Measurements from ENCODE around the gene L1CAM.

Gene L1CAM

DNA sequence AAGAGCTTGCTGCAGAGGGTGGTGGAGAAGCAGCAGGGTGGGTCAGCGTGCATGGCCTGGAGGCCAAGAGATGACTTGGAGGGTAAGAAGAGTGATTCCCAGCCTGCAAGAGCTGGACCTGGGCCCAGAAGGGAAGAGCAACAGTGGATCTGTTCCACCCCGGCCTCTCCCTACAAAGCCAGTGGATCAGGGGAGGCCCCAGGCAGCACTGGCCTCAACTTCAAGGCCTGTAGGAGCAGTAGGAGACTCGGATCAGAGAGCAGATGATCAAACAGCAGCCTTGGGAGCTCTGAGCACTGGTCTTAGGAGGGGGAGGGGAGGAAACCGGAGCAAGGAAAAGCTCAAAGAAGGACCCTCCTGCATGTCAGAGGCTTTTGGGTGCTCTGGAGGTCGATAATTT, 7.6 kb downstream of the L1CAM start:
- no peak for DNase-seq (ENCODE audit: low read depth)

DNA sequence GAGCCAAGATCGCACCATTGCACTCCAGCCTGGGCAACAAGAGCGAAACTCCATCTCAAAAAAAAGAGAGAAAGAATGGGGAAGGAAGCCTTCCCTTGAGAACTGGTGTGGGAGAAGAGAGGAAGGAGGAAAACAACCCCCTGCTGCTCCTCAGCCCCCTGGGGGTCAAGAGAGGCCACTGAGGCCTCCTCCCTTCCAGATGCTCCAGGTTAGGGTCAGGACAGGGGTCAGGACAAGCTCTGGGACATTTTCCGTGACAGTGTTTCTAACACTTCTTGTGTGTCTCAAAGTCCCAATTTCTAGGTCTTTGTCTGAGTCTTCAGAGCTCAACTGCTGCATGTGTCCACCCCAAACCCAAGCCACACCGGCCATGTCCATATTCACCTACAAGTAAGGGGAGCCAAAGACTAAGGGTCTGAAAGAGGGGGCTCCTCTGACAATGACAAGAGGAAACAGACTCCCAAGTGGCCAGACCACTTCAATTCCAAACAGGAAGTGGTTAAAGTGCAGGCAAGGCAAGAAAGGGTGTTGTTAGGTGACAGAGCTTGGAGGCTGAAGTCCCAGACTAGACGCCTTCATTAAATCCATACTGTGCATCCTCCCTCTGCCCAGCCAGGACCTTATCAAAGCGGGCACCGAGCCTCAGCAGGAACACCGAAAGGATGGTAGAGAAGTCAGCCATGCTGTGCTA, 8.3 kb downstream of the L1CAM start:
- no peak for DNase-seq (ENCODE audit: low read depth)

DNA sequence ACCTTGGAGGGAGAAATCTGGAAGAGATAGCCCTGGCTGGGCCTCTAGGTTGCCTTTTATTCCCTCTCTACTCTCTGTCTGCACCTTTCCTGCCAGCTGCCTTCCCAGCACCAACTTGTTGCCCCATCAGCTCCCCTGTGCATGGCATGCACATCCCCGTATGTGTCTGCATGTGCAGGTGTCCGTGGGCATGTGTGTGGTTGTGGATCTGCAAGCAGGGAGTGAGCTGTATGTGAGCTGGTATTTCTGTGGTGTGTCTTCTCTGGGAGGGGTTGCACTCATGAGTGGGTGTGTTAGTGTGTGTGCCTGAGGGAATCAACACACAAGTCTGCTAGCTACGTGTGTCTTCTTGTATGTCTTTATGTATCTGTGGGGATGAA, 9.9 kb downstream of the L1CAM start:
- no peak for DNase-seq (ENCODE audit: low read depth)

DNA sequence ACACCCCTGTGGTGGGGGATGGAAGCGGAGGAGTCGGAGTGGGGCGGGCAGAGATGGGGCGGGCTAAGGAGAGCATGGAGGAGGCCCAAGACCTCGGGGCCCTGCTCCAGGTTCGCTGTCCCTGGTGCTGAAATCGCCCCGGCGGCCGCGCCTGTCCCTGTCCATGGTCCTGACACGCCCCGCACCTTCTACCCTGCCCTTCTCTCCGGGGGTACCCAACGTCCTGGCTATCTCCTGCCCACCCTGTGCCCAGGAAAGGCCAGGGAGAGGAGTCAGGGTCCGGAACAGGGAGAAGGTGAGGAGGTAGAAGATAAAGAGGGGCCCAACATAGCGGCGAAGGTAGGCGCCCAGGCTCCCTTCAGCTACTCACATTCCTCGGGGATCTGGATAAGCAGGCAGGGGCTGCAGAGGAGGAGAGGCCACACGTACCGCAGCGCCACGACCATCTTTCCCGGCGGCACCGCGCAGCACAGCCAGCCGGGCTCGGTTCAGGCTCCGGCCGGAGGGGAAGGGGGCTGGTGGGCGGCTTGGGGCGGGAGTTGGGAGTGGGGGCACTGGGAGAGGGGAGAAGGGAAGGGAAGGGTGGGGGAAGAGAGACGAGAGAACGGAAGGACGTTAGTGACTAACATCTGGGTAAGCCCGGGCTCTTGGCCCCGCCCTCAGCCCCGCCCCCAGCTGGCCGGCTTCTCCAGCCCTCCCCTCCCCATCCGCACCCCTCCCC, 10.4 kb downstream of the L1CAM start:
- no peak for DNase-seq (ENCODE audit: low read depth)

DNA sequence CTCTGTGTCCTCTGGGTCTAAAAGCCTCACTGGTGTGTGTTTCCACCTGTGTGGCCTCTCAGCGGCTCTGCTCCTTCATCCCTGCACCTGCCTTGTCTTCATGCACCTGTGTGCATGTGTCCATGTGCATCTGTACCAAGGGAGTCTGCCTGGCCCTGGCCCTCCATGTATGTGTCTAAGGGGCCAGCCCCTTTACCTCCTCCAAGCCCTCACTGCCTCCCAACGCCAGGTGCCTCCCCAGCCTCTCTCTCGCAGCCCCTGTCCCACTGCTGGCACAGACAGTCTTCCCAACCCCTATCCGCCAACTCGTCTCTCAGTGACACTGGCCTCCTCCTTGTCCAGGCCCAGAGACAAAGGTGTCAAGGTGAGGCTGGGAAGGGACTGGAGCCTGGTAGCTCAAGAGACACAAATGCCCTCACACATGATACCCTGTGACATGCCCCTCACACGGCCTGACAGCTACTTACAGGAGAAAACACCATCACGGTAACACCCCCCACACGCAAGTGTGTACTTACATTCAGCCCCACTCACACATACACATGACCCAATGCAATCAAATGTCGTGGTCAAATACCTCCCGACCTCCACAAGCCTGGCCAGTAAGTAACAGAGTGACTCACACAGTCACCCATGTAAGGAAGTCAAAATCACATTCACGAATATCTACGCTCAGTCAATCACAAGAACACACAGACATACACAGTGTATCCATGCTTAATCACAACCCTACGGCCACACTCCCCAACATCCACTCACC, 11.4 kb downstream of the L1CAM start:
- DNase-seq (ENCODE audit: low read depth): no peak

DNA sequence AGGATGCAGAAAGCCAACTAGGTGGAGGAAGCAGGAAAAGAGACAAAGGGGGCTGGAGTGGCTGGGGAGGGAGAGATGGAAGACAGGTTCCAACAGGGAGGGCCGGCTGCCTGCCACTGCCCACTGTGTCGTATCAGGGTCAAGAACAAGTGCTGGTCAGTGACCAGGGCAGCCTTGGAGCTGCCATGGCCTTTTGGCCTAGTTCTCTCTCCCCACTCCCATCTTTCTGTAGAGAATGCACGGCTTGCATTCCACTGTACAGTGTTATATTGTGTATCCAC, 11.9 kb downstream of the L1CAM start:
- DNase-seq (ENCODE audit: low read depth): no peak

DNA sequence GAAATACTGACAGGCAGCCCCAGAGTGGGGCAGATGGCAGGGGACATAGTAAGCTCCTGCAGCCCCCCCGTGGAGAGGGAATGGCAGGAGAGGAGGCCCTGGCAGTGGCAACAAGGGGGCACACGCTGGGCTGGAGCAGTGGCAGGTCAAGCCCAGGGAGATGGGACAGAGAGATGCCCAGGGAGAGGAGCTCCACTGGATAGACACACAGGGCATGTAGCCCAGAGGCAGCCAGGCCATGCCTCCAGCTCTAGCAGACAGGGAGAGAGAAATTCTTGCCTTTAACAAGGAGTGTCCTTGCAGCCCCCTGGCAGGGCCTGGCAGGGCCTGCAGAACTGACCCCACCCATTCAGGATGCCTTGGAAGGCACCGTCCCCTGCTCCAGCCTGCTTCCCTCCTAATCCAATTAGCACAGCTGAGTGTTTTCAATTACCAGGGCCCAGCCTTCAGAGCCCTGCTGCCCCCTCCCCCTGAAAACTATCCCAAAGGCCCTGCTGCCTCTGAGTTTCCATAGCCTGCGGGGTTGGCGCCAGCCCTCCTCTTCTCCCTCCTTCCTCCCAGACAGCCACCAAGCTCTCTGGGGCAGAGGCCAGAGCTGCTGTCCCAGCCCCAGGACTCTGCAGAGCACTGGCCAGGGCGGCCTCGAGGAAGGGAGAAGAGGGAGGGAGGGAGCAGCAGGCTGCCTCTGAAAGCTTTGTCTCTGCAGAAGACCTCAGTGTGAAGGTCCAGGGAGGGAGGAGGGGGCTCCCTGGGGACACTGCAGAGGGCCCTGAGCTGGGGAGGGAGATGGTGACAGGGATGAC, 12.5 kb downstream of the L1CAM start:
- no peak for DNase-seq (ENCODE audit: low read depth)

DNA sequence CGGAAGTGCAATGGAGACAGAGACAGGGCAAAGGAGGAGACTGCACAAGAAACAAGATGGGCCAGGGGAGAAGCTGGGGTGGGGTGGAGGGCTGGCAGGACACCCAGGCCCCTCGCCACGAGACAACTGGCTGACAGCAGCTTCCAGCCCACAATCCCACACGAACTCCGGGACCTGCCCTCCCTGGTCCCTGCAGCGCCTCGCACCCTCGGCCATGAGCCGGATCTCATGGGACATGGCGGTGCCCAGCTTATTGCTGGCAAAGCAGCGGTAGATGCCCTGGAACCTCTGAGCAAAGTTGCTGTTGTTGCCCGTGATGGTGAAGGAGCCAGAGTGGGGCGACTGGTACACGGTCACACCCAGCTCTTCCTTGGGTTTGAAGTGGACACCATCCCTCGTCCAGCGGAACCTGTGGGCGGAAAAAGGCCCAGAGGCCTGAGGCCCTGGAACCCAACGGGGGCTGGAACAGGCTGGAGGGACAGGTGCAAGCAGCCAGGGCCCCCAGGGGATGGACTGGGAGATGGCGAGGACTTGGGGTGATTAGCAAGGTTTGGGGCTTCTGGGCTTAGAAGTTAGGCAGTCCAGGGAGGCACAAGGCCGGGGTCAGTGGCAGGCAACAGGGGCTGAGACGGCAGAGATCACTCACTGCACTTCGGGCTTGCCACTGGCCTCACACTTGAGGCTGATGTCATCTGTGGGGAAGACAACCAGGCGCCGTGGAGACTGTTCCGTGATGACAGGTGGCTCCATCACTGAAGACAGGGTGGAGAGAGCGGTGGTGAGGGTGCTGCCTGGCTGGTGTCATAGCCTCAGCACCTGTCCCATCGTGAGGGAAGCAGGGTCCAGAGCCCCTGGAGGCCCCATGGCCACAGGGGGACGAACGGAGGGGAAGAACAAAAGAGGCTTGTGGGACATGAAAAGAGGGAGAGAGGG, 13.8 kb downstream of the L1CAM start:
- DNase-seq (ENCODE audit: low read depth): no peak

DNA sequence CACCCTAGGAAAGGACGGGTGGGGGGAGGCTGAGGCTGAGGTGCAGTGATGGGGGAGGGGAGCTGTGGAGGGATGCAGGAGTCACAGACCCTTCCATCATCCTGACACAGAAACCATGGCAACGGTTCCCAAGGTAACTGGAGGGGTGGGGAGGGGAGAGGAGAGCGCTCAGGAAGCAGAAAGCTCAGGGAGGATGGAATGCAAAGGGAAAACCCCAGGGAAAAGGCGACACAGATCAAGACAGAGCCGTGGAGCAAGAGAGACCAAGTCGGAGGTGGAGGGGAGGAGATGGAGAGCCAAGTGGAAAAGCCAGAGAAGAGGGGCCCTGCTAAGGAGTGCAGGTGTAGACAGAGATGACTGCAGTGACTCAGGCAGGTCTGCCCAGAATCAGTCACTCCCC, 14.5 kb downstream of the L1CAM start:
- no peak for DNase-seq (ENCODE audit: low read depth)

DNA sequence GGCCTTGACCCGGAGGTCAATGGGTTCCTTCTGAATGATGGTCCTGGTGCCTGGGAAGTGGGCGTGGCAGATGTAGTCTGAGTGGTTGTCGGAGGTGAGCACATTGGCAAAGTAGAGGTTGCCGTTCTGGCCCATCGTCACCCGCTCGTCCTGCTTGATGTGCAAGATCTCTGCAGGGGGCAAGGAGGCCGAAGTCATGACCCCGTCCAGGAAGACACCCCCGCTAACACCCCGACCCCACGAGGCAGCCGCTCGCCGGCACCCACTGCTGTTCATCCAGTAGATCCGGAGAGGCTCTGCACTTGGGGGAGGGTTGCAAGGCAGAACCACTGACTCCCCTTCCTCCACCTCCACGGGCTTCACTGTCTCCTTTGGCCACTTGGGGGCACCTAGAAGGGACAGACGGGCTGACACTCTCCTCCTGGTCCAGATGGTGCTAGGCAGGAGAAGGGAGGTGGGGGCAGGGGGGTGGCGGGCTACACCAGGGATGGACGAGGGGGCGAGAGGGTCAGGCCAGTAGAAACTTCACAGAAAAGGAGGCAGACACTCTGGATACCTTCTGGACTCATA, 15.1 kb downstream of the L1CAM start:
- DNase-seq (ENCODE audit: low read depth): no peak

DNA sequence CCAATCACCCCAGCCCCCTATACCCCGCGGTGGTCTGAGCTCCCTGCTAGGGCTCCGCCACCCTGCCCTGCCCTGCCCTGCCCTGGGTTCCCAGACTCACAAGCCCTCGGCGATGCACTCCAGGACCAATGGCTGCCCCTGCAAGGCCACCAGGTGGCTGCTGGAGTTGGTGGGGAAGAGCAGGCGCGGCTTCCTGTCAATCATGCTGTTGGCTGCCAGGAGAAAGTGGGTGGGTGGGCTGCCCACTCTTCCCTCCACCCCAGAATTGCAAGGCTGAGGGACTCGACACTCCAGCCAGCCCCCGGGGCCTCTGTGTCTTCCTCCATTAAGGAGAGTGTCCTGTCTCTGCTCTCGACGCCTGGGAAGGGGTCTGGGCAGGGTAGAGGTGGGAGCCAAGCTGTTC, 15.7 kb downstream of the L1CAM start:
- no peak for DNase-seq (ENCODE audit: low read depth)

DNA sequence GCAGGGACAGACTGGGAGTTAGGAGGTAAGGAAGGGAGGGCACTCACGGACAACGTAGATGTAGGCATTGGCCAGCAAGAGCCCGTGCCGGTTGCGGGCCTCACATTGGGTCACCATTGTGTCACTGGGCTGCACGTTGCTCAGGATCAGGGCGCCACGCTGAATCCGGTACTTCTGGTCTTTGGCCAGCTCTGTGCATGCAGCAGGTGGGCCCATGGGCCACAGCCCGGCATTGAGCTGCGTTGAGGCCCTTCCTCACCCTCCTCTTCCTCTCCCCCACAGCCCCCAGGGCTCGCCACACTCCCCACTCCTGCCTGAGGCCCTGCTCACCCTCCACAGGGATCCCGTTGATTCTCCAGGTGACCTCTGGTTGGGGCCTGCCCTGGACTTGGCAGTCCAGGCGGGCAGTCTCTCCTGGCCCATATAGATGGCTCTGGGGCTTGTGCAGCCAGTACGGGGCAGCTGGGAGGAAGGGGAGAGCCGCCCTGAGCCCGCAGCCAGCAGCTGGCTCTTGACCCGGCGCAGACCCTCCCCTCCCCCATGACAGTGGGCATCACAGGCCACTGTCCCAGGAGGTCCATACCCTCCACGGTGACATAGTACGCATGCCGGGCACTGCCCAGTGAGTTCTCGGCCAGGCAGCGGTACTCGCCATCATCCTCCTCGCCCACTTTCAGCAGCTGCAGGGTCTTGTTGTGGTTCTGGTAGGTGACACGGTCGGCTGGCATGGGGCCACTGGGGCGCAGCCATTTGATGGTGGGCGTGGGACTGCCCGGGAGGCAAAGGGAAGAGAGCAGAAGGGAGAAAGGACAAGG, 16.3 kb downstream of the L1CAM start:
- DNase-seq (ENCODE audit: low read depth): no peak

DNA sequence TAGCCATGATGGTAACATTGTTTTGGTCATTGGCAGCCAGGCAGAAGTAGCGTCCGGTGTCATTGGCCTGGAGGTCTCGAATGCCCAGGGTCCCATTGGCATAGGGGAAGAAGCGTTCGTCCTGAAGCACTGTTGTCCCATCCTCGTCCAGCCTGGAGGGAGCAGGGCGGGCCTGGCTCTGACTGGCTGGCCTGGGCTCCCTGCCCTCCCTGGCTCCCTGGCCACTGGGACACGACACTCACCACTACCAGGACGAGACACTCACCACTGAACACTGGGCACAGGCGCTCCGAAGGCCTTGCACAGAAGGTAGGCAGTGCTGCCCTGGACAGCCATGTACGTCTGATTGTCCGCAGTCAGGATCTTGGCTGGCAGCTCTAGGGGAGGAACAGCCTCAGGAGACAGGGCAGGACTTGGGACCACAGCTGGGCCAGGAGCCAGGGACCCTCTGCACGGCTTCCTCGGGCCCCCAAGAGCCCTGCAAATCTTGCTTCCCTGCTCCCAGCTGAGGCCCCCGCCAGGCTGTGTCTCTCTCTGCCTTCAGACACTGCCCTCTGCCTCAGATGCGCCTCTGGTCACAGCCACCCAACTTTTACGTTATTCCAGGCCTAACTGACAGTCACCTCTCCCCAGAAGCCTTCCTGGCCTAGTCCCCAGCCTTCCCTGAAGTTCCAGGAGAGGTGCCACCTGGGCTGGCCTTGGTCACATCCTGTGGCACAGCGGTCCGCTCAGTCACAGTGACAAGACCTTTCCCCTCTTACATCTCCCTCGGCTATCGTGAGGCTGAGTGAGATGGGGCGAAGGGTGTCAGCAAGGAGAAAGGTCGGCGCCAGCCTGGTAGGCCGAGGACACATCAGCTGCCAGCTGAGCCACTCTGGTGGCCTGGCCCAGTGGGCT, 17.1 kb downstream of the L1CAM start:
- DNase-seq (ENCODE audit: low read depth): no peak

DNA sequence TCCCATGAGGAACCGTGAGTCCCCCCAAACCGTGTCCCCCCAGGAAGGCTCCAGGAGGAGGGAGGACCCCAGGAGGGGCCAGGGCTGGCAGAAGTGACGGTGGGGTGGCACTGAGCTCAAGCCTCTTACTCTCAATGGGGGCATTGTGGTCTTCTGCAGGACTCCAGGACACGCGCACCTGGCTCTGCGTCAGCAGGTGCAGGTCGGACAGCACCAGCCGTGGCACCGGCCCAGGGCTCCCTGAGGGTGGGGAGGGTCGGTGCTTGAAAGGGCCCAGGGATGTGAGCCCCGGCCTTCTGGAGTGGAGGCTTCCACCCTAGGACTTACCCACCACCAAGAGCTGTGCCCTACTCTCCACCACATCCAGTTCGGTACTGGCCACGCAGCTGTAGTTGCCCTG, 18.3 kb downstream of the L1CAM start:
- DNase-seq (ENCODE audit: low read depth): no peak

DNA sequence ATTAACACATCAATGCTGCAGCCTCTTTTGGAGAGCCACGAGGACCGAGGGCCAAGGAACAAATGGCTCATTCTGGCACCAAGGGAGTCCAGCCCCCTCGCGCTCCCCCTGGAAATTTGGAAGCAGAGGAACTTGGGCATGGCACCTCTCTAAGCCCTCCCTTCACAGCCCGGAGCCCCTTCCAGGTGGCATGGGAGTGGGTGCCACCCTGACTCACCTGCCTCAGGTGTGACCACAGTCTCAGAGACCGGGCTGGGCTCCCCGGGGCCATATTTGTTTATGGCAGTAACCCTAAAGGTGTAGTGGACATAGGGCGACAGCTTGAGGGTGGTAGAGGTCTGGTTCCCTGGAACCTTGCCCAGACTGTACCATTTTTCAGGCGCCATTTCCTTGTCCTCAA, 18.8 kb downstream of the L1CAM start:
- no peak for DNase-seq (ENCODE audit: low read depth)

DNA sequence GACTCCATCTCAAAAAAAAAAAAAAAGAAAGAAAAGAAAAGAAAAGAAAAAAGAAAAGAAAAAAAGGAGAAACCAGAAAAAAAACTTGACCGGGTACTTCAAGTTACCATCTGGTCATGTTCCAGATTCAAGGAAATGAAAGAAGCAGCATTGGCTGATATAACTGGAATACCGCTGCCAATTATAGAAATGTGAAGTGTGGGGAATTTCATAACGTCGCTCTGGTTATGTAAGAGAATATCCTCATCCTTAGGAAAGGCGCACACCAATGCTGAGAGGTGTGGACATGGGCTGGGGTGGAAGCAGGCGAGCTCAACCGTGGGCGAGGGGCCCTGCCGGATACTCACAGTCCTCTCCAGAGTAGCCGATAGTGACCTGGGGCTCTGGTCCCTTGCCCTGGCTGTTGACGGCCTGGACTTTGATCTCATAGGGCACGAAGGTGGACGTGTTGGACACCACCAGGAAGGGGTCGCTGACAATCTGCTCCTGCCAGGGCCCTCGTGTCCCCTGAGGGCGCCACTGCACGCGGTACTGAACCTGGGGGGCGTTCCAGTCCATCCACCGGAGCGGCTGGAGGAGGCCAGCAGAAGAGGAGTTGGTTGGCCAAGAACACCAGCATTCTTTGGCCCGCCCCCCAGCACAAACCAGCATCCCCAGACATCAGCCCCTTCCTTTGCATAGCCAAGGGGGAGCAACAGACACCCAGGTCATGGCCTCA, 19.5 kb downstream of the L1CAM start:
- DNase-seq (ENCODE audit: low read depth): no peak

DNA sequence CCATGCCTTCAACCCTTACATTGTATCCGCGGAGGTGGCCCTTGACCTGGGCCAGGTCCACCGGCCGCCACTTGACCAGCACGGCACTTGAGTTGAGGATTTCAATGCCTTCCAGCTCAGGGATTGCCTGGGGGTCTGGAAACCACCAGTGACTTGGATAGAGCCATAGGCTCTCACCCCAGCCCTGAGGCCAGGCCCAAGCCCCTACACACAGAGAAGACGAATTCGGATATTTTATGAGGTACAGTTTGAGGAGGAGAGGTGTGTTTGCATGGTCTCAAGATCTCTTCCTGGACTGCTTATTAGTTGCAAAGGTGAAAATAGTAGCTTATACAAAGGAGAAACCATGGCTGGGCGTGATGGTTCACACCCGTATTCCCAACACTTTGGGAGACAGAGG, 20.3 kb downstream of the L1CAM start:
- no peak for DNase-seq (ENCODE audit: low read depth)

DNA sequence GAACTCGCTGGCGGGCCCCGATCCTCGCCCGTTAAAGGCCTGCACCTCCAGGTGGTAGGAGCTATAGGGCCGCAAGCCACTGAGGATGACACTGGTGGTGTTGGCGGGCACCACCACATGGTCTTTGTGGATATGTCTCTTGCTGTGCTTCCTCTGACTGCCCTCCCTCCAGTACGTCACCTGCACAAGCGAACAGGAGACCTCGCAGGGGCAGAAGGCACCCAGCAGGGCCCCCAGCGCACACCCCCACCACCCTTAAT, 20.7 kb downstream of the L1CAM start:
- no peak for DNase-seq (ENCODE audit: low read depth)

Measured in GM04503 (cell line).